GM12878 (cell line): ENCODE data around the gene ROBO1. TPM values are rescaled to one million over a fixed set of nuclear protein-coding genes. Genes with fewer than 3 reads are reported as not detected.

Source experiments
- ATAC-seq: fragments of 200-7000 bp; cut with Tn5 transposase; 3 replicates; pipeline ENCODE4 v1.9.1; 2020; ENCODE audit warnings: mild to moderate bottlenecking, moderate library complexity
- BruUV-seq: library from RNA; stranded (reverse); fragments of 400-500 nt; replicated peaks from 2 replicates; lab custom pipeline; 2021; lab: Mats Ljungman, UMichigan
- CTCF ChIA-PET: fragments of 300-600 bp; sonication (Branson Sonifier 250); formaldehyde crosslinking; extraction: SDS; loops from one replicate; lab custom pipeline; 2021; ENCODE audit warnings: inconsistent platforms; lab: Yijun Ruan, JAX
- POLR2A ChIA-PET: fragments of 350-600 bp; formaldehyde crosslinking; extraction: SDS; loops from one replicate; lab custom pipeline; 2021; ENCODE audit warnings: inconsistent platforms; lab: Charles Lee
- RAD21 ChIA-PET: fragments of 300-600 bp; sonication (Branson Sonifier 250); formaldehyde crosslinking; loops from one replicate; lab custom pipeline; 2023; ENCODE audit warnings: antibody characterized with exemption; ENCODE audit not compliant: unreplicated experiment; lab: Charles Lee
- SMC1A ChIA-PET: fragments of 300-600 bp; sonication (Branson Sonifier 250); formaldehyde crosslinking; loops from one replicate; lab custom pipeline; 2023; ENCODE audit not compliant: unreplicated experiment, uncharacterized antibody; lab: Charles Lee
- DNase-seq: peaks from one replicate; pipeline ENCODE4 v3.0.0-alpha.2; 2011; ENCODE audit warnings: low read depth, low spot score
- FAIRE-seq: peaks from 3 replicates; lab custom pipeline; 2011; peaks lifted over from hg19 to GRCh38; lab: Jason Lieb, UNC
- H2AFZ ChIP-seq: 2 replicates; pipeline ENCODE4 v1.6.0; 2011; ENCODE audit warnings: low read depth, low read length, control low read depth; ENCODE audit not compliant: control insufficient read depth
- H3K27ac ChIP-seq: 2 replicates; pipeline ENCODE4 v1.5.1; 2011; ENCODE audit warnings: control low read depth; ENCODE audit not compliant: control insufficient read depth, insufficient read depth
- H3K27me3 ChIP-seq, 2 experiments: replicated peaks in 1 of 2; 2 replicates each; pipeline versions ENCODE4 v1.6.0 to v1.6.1; 2011; ENCODE audit warnings: low read length in 1 of 2; ENCODE audit not compliant: control insufficient read depth in 2 of 2, insufficient read depth in 2 of 2
- H3K36me3 ChIP-seq, 2 experiments: 2 replicates each; pipeline ENCODE4 v1.5.1; 2011; ENCODE audit warnings: low read length in 1 of 2; ENCODE audit not compliant: control insufficient read depth in 2 of 2, insufficient read depth in 2 of 2
- H3K4me1 ChIP-seq: 2 replicates; pipeline ENCODE4 v1.6.1; 2011; ENCODE audit warnings: mild to moderate bottlenecking, low read length, moderate library complexity, mixed read lengths; ENCODE audit not compliant: control insufficient read depth, insufficient read depth
- H3K4me2 ChIP-seq: 2 replicates; pipeline ENCODE4 v1.6.0; 2011; ENCODE audit warnings: control low read depth; ENCODE audit not compliant: control insufficient read depth, insufficient read depth
- H3K4me3 ChIP-seq: fragments of 200-600 bp; sonication (generic); 2 replicates; pipeline ENCODE4 v1.5.1; 2016
- H3K79me2 ChIP-seq: 2 replicates; pipeline ENCODE4 v1.6.0; 2011; ENCODE audit warnings: low read length; ENCODE audit not compliant: control insufficient read depth, insufficient read depth
- H3K9ac ChIP-seq: 2 replicates; pipeline ENCODE4 v1.8.0; 2011; ENCODE audit warnings: low read length, control low read depth, mixed read lengths; ENCODE audit not compliant: control insufficient read depth, insufficient read depth
- H3K9me3 ChIP-seq: replicated peaks from 3 replicates; pipeline ENCODE4 v1.5.1; 2011; ENCODE audit warnings: mild to moderate bottlenecking, low read length; ENCODE audit not compliant: control insufficient read depth, insufficient read depth
- H4K20me1 ChIP-seq: 2 replicates; pipeline ENCODE4 v1.6.0; 2011; ENCODE audit not compliant: control insufficient read depth, insufficient read depth
- CBX3 ChIP-seq: fragments of 200-600 bp; sonication (generic); IDR thresholded peaks from 2 replicates; pipeline ENCODE4 v1.6.1; 2016; ENCODE audit warnings: low read depth, borderline replicate concordance
- CHD1 ChIP-seq: IDR thresholded peaks from 2 replicates; pipeline ENCODE4 v1.6.1; 2012; ENCODE audit warnings: low read depth, low read length, improper control_type of control experiment
- EZH2 ChIP-seq: IDR thresholded peaks from 2 replicates; pipeline ENCODE4 v1.6.1; 2012; ENCODE audit warnings: low read depth, mild to moderate bottlenecking, control low read depth, inconsistent platforms, low read length, borderline replicate concordance; ENCODE audit not compliant: control insufficient read depth
- FOXK2 ChIP-seq: fragments of 450-650 bp; IDR thresholded peaks from 2 replicates; pipeline ENCODE4 v1.6.1; 2017; ENCODE audit warnings: mild to moderate bottlenecking, moderate library complexity
- HDAC2 ChIP-seq: fragments of 200-600 bp; sonication (generic); IDR thresholded peaks from 2 replicates; pipeline ENCODE4 v1.6.1; 2017
- IRF5 ChIP-seq: fragments of 450-650 bp; IDR thresholded peaks from 2 replicates; pipeline ENCODE4 v1.6.1; 2017; ENCODE audit warnings: borderline replicate concordance
- MYB ChIP-seq: fragments of 150-350 bp; IDR thresholded peaks from 2 replicates; pipeline ENCODE4 v1.6.1; 2014; ENCODE audit warnings: mild to moderate bottlenecking, low read depth, low read length, borderline replicate concordance
- NR2F1 ChIP-seq: fragments of 450-650 bp; conservative IDR thresholded peaks from 2 replicates; pipeline ENCODE4 v1.6.1; 2017; ENCODE audit warnings: mild to moderate bottlenecking
- RAD51 ChIP-seq: fragments of 450-650 bp; IDR thresholded peaks from 2 replicates; pipeline ENCODE4 v1.6.1; 2016; ENCODE audit warnings: moderate library complexity, mild to moderate bottlenecking, inconsistent platforms
- RBBP5 ChIP-seq: fragments of 200-600 bp; sonication (generic); conservative IDR thresholded peaks from 2 replicates; pipeline ENCODE4 v1.6.1; 2016
- SKIL ChIP-seq: fragments of 450-650 bp; IDR thresholded peaks from 2 replicates; pipeline ENCODE4 v1.6.1; 2017; ENCODE audit warnings: mild to moderate bottlenecking, low read depth, inconsistent platforms; ENCODE audit not compliant: poor library complexity, severe bottlenecking
- SPI1 ChIP-seq: IDR thresholded peaks from 2 replicates; pipeline ENCODE4 v1.6.1; 2011; ENCODE audit warnings: low read depth, mild to moderate bottlenecking, low read length, moderate library complexity, borderline replicate concordance; ENCODE audit not compliant: insufficient read depth
- SRF ChIP-seq, 2 experiments: IDR thresholded peaks; 2 replicates each; pipeline ENCODE4 v1.6.1; 2011; ENCODE audit warnings: low read depth in 2 of 2, low read length in 2 of 2, mild to moderate bottlenecking in 1 of 2, moderate library complexity in 1 of 2
- SUPT20H ChIP-seq: IDR thresholded peaks from 2 replicates; pipeline ENCODE4 v1.6.1; 2011; ENCODE audit warnings: low read depth, mild to moderate bottlenecking, low read length, moderate library complexity, borderline replicate concordance; ENCODE audit not compliant: control insufficient read depth
- TCF7 ChIP-seq: IDR thresholded peaks from 2 replicates; pipeline ENCODE4 v1.6.1; 2014; ENCODE audit warnings: antibody characterized with exemption, borderline replicate concordance
- USF2 ChIP-seq: IDR thresholded peaks from 2 replicates; pipeline ENCODE4 v1.6.1; 2011; ENCODE audit warnings: low read depth, low read length, improper control_type of control experiment, borderline replicate concordance
- YY1 ChIP-seq: IDR thresholded peaks from 2 replicates; pipeline ENCODE4 v1.6.1; 2011; ENCODE audit warnings: low read depth, mild to moderate bottlenecking, low read length
- ZSCAN29 ChIP-seq: fragments of 450-650 bp; IDR thresholded peaks from 2 replicates; pipeline ENCODE4 v1.6.1; 2017; ENCODE audit warnings: mild to moderate bottlenecking, moderate library complexity
- WGBS: methylation state at CpG from one replicate; pipeline ENCODE4 v1.1.6; 2016; ENCODE audit warnings: low lambda C conversion rate; ENCODE audit not compliant: insufficient replicate concordance, insufficient coverage; ENCODE audit errors: missing lambda C conversion rate; 5-methylcytosine and 5-hydroxymethylcytosine counted together
- in situ Hi-C: fragments of 300-500 bp; cut with MboI; formaldehyde crosslinking; loops from 9 replicates; pipeline ENCODE4 v1.14.3; 2018; ENCODE audit warnings: mixed read lengths
- intact Hi-C: fragments of 100-400 bp; cut with micrococcal nuclease; formaldehyde crosslinking; loops from one replicate; pipeline ENCODE4 v1.14.2; 2022; ENCODE audit not compliant: unreplicated experiment
- polyA plus RNA-seq, 11 experiments: library from polyadenylated mRNA; depleted of rRNA in 4 of 11; unstranded in 6 of 11; stranded (reverse) in 5 of 11; fragments of >200 nt; fragmentation: Nextera tagmentation in 4 of 11; fragmentation: Illumina TruSeq in 1 of 11; extraction: Ambion mirVana in 4 of 11; extraction: Trizol in 1 of 11; gene quantifications; 1 replicate in 1 of 11; 2 replicates in 10 of 11; pipeline versions ENCODE4 v1.2.1 to v1.2.3, GENCODE V29; 2011 to 2016; ENCODE audit warnings: inconsistent platforms in 2 of 11, missing spikeins in 2 of 11, low read depth in 1 of 11
- total RNA-seq, 4 experiments: library from RNA; depleted of rRNA in 3 of 4; stranded (reverse); fragments of >200 nt in 3 of 4; fragmentation: Illumina TruSeq in 1 of 4; extraction: Trizol in 1 of 4; gene quantifications; 2 replicates each; pipeline versions ENCODE4 v1.2.1 to v1.2.3, GENCODE V29; 2013 to 2021

ROBO1 gene
- total and polyA plus RNA-seq, 10 of the 15 experiments (the other 5 are each of a cell fraction or from before 2014, with no cell fraction given) = 0.29 to 46.5 (median 1.2) TPM

GRCh38 chr3:79038057-79038456 lies 729.7 kb downstream of the ROBO1 start:
- 25% methylated on average over 2 of the region's 2 CpGs for WGBS
- intact Hi-C loops = no loop called here
- H3K9ac ChIP-seq = no peak overlapping the region
- POLR2A ChIA-PET = no interaction called here
- in situ Hi-C loops = no loop called here
- H3K4me2 ChIP-seq = no peak overlapping the region
- CTCF ChIA-PET = interaction anchor here (1.2 kb wide), 1 partner anchor 43 kb away, joined by 3 read pairs; no protein-coding TSS in a partner anchor
- SMC1A ChIA-PET = interaction anchor here (0.6 to 1.9 kb wide), 4 partner anchors 7 to 393 kb away, joined by 3 to 8 read pairs (median 4); no protein-coding TSS in a partner anchor
- no peak for FAIRE-seq
- RAD21 ChIA-PET = interaction anchor here (2.0 kb wide), 1 partner anchor 48 kb away, joined by 4 read pairs; no protein-coding TSS in a partner anchor
- H3K36me3 ChIP-seq = no peaks in the 10 kb centered on the region
- no peaks in the 10 kb centered on the region for H3K9me3 ChIP-seq
- no peak overlapping the region for H3K27ac ChIP-seq
- no TSS peak for BruUV-seq
- no peaks in the 10 kb centered on the region for H3K79me2 ChIP-seq
- H3K4me3 ChIP-seq = no peak overlapping the region
- no peak overlapping the region for H2AFZ ChIP-seq
- no peaks in the 10 kb centered on the region for H3K4me1 ChIP-seq
- no peaks in the 10 kb centered on the region for H3K27me3 ChIP-seq
- DNase-seq = no peak
- no peaks in the 10 kb centered on the region for H4K20me1 ChIP-seq
- TF ChIP-seq SRF (IDR thresholded peaks at IDR 0.05; ENCODE audit: low read depth in 2 of 2, low read length in 2 of 2) (no peak), TCF7 (no peak), SKIL (no peak), SUPT20H (no peak), FOXK2 (no peak), HDAC2 (no peak), MYB (no peak), CHD1 (no peak), ZSCAN29 (no peak), RAD51 (no peak), USF2 (no peak), CBX3 (no peak), RBBP5 (no peak), SPI1 (no peak), NR2F1 (no peak), IRF5 (no peak), EZH2 (no peak), YY1 (no peak)
- ATAC-seq = no peak
